Adrenal gland (tissue), 12 donors: ENCODE measurements around the gene ADAM17. TPM values are rescaled to one million over a fixed set of nuclear protein-coding genes. Genes with fewer than 3 reads are reported as not detected.

ENCODE experiments used
- DNase-seq, 7 donors: peaks; one replicate each; pipeline ENCODE4 v3.0.0-alpha.2; 2019 to 2020
- H3K27ac ChIP-seq, 5 donors: fragments of 200-600 bp; sonication (generic) in 4 of 5; 1 replicate in 3 of 5; 2 replicates in 2 of 5; pipeline versions ENCODE4 v1.5.1 to v1.8.0; 2016 to 2020; ENCODE audit warnings: mild to moderate bottlenecking in 1 of 5
- H3K27me3 ChIP-seq: fragments of 200-600 bp; 2 replicates; pipeline ENCODE4 v1.8.0; 2021
- H3K36me3 ChIP-seq, 2 donors: fragments of 200-600 bp; replicated peaks in 1 of 2; 1 replicate in 1 of 2; 2 replicates in 1 of 2; pipeline versions ENCODE4 v1.5.1 to v1.8.0; 2018 to 2022
- H3K4me1 ChIP-seq, 2 donors: fragments of 200-600 bp; replicated peaks in 1 of 2; 1 replicate in 1 of 2; 2 replicates in 1 of 2; pipeline versions ENCODE4 v1.5.1 to v1.8.0; 2018 to 2021
- H3K4me3 ChIP-seq, 4 donors: fragments of 200-600 bp; sonication (generic) in 3 of 4; one replicate each; pipeline ENCODE4 v1.5.1; 2016 to 2018
- H3K9me3 ChIP-seq, 3 donors: fragments of 200-600 bp; sonication (generic) in 1 of 3; replicated peaks in 1 of 3; 1 replicate in 2 of 3; 2 replicates in 1 of 3; pipeline versions ENCODE4 v1.5.1 to v1.8.0; 2016 to 2021
- CTCF ChIP-seq, 6 experiments: fragments of 450-650 bp in 4 of 6; fragments of 200-600 bp in 2 of 6; sonication (generic) in 1 of 6; IDR thresholded peaks; 1 replicate in 5 of 6; 2 replicates in 1 of 6; pipeline versions ENCODE4 v1.5.1 to v1.8.0; 2016 to 2021; ENCODE audit warnings: antibody characterized with exemption in 6 of 6, mild to moderate bottlenecking in 2 of 6, moderate library complexity in 1 of 6
- POLR2A ChIP-seq, 2 donors: fragments of 450-650 bp; IDR thresholded peaks; one replicate each; pipeline ENCODE4 v1.6.1; 2017; ENCODE audit warnings: antibody characterized with exemption in 2 of 2, mild to moderate bottlenecking in 2 of 2, moderate library complexity in 1 of 2
- WGBS, 4 donors: extraction: QIAGEN DNeasy Blood & Tissue Kit in 2 of 4; methylation state at CpG; one replicate each; pipeline versions ENCODE4 v1.1.5 to v1.1.7; 2013 to 2017; 5-methylcytosine and 5-hydroxymethylcytosine counted together
- intact Hi-C, 2 donors: fragments of 100-400 bp; cut with DNase I; formaldehyde crosslinking; loops; one replicate each; pipeline versions ENCODE4 v1.14.1 to v1.15.0; 2022 to 2023
- polyA plus RNA-seq, 3 donors: library from polyadenylated mRNA; stranded (reverse); fragments of 200-250 nt in 2 of 3; fragments of 350-450 nt in 1 of 3; fragmentation: Illumina TruSeq in 1 of 3; extraction: RNeasy Lipid Tissue Mini Kit (QIAGEN cat#74804) in 1 of 3; gene quantifications; one replicate each; pipeline ENCODE4 v1.2.3, GENCODE V29; 2013 to 2014
- total RNA-seq, 9 donors: library from RNA; depleted of rRNA in 4 of 9; stranded (reverse); fragments of >200 nt in 4 of 9; fragments of 120-200 nt in 1 of 9; fragmentation: NEBNext Ultra II Directional in 1 of 9; extraction: Animal tissue kit (Norgen Biotek cat#: 25700) in 1 of 9; gene quantifications; one replicate each; pipeline versions ENCODE4 v1.1.0 to v1.2.4, GENCODE V29; 2013 to 2023
- donor health status: healthy with polysubstance abuse.
- donor health status: Bipolar disorder and iron deficiency.
- donor health status: DM: yes; HTN: yes; CAD: no.
- donor health status: DM: no; HTN: no; CAD: no.
- donor health status: DM: no; HTN: no; CAD: no.
- donor health status: DM: yes; HTN: yes; CAD: no.

The ADAM17 gene
- total and polyA plus RNA-seq, 12 donors, result 10.6 to 39.4 (median 19.7) TPM

DNA sequence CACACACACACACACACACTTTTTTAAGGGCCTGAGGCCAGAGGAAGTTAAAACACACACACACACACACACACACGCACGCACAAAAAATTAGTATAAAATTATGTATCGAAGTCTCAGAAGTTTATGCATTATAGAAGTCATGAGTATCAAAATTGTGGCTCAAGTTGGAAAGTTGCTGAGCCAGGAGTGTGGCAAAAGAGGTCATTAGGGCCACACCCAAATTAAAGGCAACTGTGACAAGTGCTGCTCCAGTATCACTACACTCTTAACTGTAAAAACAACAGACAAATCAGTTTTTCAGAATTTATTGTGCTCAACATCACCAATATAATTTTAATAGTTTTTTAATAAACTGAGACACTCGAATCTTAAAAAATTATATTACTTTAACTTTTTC lies 38.3 kb upstream of the ADAM17 start:
- no peaks in the 10 kb centered on the region for H3K27me3 ChIP-seq
- peak overlapping the region in 2 of 5 donors; percentile 51 to 84 for H3K27ac ChIP-seq
- no peak overlapping the region for H3K4me3 ChIP-seq
- peaks cover 16 to 40% of the 10 kb centered on the region in 2 donors for H3K4me1 ChIP-seq
- WGBS, 4 donors, result 88 to 96% (median 92%) methylated on average over 4 of the region's 4 CpGs
- TF ChIP-seq CTCF (IDR thresholded peaks at IDR 0.05) (no peak), POLR2A (IDR thresholded peaks at IDR 0.05) (no peak)
- no peaks in the 10 kb centered on the region for H3K36me3 ChIP-seq
- peaks cover 0 to 3% (median 0%) of the 10 kb centered on the region in 3 donors for H3K9me3 ChIP-seq
- intact Hi-C loops, result no loop called here
- no peak for DNase-seq

- H3K9me3 ChIP-seq, result no peaks in the 10 kb centered on the region
- peaks cover 16 to 40% of the 10 kb centered on the region in 2 donors for H3K4me1 ChIP-seq
- TF ChIP-seq CTCF (IDR thresholded peaks at IDR 0.05), result no peak
- TF ChIP-seq POLR2A (IDR thresholded peaks at IDR 0.05), result no peak
- intact Hi-C loops, result no loop called here
- no peak overlapping the region for H3K4me3 ChIP-seq
- H3K36me3 ChIP-seq, result peaks cover 0 to 9% of the 10 kb centered on the region in 2 donors
- WGBS, 4 donors, result 77 to 81% (median 78%) methylated on average over 3 of the region's 3 CpGs
- H3K27ac ChIP-seq, result no peak overlapping the region
- no peak for DNase-seq
- H3K27me3 ChIP-seq, result no peaks in the 10 kb centered on the region
Measured at GRCh38 chr2:9592699-9593098, 37.1 kb upstream of the ADAM17 start.

DNA sequence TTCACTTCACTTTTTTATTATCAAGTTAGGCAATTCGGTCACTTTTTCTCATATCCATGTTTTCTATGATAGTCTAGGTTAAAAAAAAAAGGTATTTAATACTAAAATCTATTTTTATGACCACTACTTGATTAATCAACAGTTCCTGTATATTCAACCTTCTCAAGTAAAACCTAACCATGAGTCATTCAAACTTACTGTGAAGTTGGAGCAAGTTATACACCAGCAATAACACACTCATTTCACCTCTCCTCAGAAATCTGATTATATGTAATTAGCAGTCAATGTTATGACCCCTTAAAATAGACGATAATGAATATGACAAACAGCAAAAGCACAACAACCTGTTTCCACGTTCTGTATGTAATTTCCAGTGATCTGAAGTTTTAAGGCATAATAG lies 35.0 kb upstream of the ADAM17 start:
- 80 to 84% (median 82%) methylated on average over 3 of the region's 3 CpGs for WGBS, 4 donors
- Histone ChIP-seq H3K4me3 (no peak overlapping the region), H3K36me3 (peaks cover 0 to 26% of the 10 kb centered on the region in 2 donors), H3K4me1 (peaks cover 16 to 26% of the 10 kb centered on the region in 2 donors), H3K27ac (no peak overlapping the region), H3K27me3 (no peaks in the 10 kb centered on the region), H3K9me3 (no peaks in the 10 kb centered on the region)
- TF ChIP-seq POLR2A (IDR thresholded peaks at IDR 0.05), result no peak
- TF ChIP-seq CTCF (IDR thresholded peaks at IDR 0.05), result no peak
- intact Hi-C loops, result no loop called here
- no peak for DNase-seq

GRCh38 chr2:9586465-9586864 lies 30.8 kb upstream of the ADAM17 start:
- 84 to 94% (median 92%) methylated on average over 3 of the region's 3 CpGs for WGBS, 4 donors
- no peak for DNase-seq
- intact Hi-C loops, result no loop called here
- TF ChIP-seq CTCF (IDR thresholded peaks at IDR 0.05) (no peak), POLR2A (IDR thresholded peaks at IDR 0.05) (no peak)
- no peaks in the 10 kb centered on the region for H3K27me3 ChIP-seq
- peaks cover 0 to 34% of the 10 kb centered on the region in 2 donors for H3K36me3 ChIP-seq
- H3K4me3 ChIP-seq, result no peak overlapping the region
- H3K4me1 ChIP-seq, result peaks cover 0 to 8% of the 10 kb centered on the region in 2 donors
- no peaks in the 10 kb centered on the region for H3K9me3 ChIP-seq
- no peak overlapping the region for H3K27ac ChIP-seq
